Endothelial cell of umbilical vein (primary cell): ENCODE results near the gene MAST1.

ENCODE experiments used
- EZH2 ChIP-seq: IDR thresholded peaks from 2 replicates; pipeline ENCODE4 v1.6.1; 2012; ENCODE audit warnings: borderline replicate concordance, low read depth, mild to moderate bottlenecking, moderate library complexity, low read length, inconsistent platforms; ENCODE audit not compliant: severe bottlenecking
- FOS ChIP-seq: IDR thresholded peaks from 2 replicates; pipeline ENCODE4 v1.6.1; 2011; ENCODE audit warnings: mild to moderate bottlenecking, low read length, moderate library complexity, borderline replicate concordance; ENCODE audit not compliant: insufficient read depth
- GATA2 ChIP-seq: IDR thresholded peaks from 2 replicates; pipeline ENCODE4 v1.7.0; 2011; ENCODE audit warnings: low read depth, mild to moderate bottlenecking, moderate library complexity, mixed read lengths, low read length; ENCODE audit not compliant: insufficient read length, insufficient read depth
- MYC ChIP-seq: IDR thresholded peaks from one replicate; pipeline ENCODE4 v1.6.1; 2011; ENCODE audit warnings: mild to moderate bottlenecking, low read depth, low read length
- POLR2A ChIP-seq: IDR thresholded peaks from 2 replicates; pipeline ENCODE4 v1.6.1; 2012; ENCODE audit warnings: low read depth, mild to moderate bottlenecking, control low read depth, low read length
- POLR2AphosphoS5 ChIP-seq: IDR thresholded peaks from 2 replicates; pipeline ENCODE4 v1.6.1; 2012; ENCODE audit warnings: low read depth, mild to moderate bottlenecking, control low read depth, low read length, moderate library complexity; ENCODE audit not compliant: insufficient read depth
- TF ChIP-seq, protein P1 (sequence below): IDR thresholded peaks from 2 replicates; pipeline ENCODE4 v1.6.1; 2011; ENCODE audit not compliant: insufficient read depth, insufficient read length
- TF ChIP-seq, protein P2 (sequence below), 2 donors: IDR thresholded peaks; 1 replicate in 1 of 2; 2 replicates in 1 of 2; pipeline ENCODE4 v1.5.1; 2011; ENCODE audit warnings: low read length in 2 of 2, mild to moderate bottlenecking in 2 of 2, moderate library complexity in 2 of 2, control low read depth in 1 of 2, inconsistent platforms in 1 of 2, low read depth in 1 of 2; ENCODE audit not compliant: insufficient read depth in 1 of 2; ENCODE audit errors: extremely low read depth in 1 of 2

DNA sequence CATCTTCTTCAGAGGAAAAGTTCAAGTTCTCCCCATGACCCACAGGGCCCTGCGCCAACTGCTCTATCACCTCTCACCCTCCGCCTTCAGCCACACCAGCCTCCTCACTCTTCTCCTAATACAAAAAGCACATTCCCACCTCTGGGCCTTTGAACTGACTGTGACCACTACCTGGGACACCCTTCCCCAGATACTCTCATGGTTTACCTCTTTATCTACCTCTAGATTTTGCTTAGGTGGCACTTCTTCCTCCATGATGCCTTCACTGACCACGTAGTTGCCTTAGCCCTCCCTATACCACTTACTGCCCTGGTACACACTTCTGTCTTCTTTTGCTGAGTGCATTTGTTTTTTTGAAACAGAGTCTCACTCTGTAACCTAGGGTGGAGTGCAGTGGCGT is 84.6 kb downstream of the MAST1 start:
- TF ChIP-seq POLR2AphosphoS5 (no peak), FOS (no peak), POLR2A (no peak), GATA2 (no peak), MYC (no peak), EZH2 (no peak)
- TF ChIP-seq, protein P1, sequence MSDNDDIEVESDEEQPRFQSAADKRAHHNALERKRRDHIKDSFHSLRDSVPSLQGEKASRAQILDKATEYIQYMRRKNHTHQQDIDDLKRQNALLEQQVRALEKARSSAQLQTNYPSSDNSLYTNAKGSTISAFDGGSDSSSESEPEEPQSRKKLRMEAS: no peak
- TF ChIP-seq, protein P2, sequence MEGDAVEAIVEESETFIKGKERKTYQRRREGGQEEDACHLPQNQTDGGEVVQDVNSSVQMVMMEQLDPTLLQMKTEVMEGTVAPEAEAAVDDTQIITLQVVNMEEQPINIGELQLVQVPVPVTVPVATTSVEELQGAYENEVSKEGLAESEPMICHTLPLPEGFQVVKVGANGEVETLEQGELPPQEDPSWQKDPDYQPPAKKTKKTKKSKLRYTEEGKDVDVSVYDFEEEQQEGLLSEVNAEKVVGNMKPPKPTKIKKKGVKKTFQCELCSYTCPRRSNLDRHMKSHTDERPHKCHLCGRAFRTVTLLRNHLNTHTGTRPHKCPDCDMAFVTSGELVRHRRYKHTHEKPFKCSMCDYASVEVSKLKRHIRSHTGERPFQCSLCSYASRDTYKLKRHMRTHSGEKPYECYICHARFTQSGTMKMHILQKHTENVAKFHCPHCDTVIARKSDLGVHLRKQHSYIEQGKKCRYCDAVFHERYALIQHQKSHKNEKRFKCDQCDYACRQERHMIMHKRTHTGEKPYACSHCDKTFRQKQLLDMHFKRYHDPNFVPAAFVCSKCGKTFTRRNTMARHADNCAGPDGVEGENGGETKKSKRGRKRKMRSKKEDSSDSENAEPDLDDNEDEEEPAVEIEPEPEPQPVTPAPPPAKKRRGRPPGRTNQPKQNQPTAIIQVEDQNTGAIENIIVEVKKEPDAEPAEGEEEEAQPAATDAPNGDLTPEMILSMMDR (IDR thresholded peaks at IDR 0.05; ENCODE audit: extremely low read depth in 1 of 2, insufficient read depth in 1 of 2, low read depth in 1 of 2, low read length in 2 of 2): no peak
